ENCODE data around the gene BICD2.
A peak's percentile ranks its signal among the peaks of the same experiment; 100 is the strongest.

Gene BICD2

GRCh38 chr9:92764381-92764987 is at the start of gene BICD2:
Gene BICD2, minus strand, starts transcription at chr9:92764833. Its CDS starts 89 bp downstream, at chr9:92764744.
- TF ChIP-seq, protein P1, sequence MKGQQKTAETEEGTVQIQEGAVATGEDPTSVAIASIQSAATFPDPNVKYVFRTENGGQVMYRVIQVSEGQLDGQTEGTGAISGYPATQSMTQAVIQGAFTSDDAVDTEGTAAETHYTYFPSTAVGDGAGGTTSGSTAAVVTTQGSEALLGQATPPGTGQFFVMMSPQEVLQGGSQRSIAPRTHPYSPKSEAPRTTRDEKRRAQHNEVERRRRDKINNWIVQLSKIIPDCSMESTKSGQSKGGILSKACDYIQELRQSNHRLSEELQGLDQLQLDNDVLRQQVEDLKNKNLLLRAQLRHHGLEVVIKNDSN (IDR thresholded peaks at IDR 0.05) = no peak; the same call in 1 of the 2 replicates
- TF ChIP-seq CEBPB (IDR thresholded peaks at IDR 0.05) = no peak
- TF ChIP-seq RAD21 (IDR thresholded peaks at IDR 0.05; ENCODE audit: low read depth) = no peak
- TF ChIP-seq TCF12 (IDR thresholded peaks at IDR 0.05; ENCODE audit: low read depth) = no peak
- TF ChIP-seq MAX (IDR thresholded peaks at IDR 0.05) = 0 out of 2 replicates have a peak, but pooled peaks have one; percentile 30
- TF ChIP-seq FOXM1 (IDR thresholded peaks at IDR 0.05; ENCODE audit: borderline replicate concordance, low read depth) = no peak
- no peak for TF ChIP-seq NFIC (IDR thresholded peaks at IDR 0.05)
- no peak for TF ChIP-seq TEAD4 (IDR thresholded peaks at IDR 0.05)
- peak; percentile 45; the same call in 1 of the 2 replicates for TF ChIP-seq ZBTB7A (IDR thresholded peaks at IDR 0.05; ENCODE audit: low read depth)
- no peak for TF ChIP-seq EP300 (IDR thresholded peaks at IDR 0.05; ENCODE audit: borderline replicate concordance)

DNA sequence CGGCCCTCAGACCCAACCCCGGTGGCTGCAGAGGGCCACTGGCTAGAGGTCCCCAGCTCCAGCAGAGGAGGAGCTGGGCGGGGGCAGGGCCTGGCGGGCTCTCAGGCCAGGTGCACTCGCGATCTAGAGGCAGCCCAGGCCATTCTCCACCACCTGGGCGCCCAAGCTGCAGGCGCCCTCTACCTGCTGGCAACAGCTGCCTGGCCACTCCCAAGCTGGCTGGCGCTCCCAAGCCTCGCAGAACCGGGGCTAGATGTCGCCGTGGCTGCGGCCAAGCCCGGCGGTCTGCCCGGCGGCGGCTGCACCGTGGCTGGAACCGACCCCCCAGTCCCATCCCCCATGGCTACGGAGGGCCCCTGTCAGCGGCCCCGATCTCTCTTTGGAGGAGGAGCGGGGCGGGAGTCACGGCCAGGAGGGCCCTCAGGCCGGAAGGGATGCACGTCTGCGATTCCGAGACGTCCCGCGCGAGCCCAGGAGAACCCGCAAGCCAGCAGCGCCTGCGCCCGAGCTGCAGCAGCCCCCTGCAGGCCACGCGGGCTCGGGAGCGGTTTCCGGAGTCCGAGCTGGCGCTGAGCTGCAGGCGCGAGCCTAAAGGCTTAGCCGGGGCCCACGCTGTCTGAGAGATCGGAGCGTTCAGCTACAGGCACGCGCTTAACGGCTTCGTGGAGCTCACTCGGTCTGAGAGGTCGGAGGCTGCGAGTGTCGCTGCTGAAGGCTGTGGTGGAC is 44.3 kb upstream of the BICD2 start:
- no peak; the same call in none of the 2 replicates for TF ChIP-seq MAX (IDR thresholded peaks at IDR 0.05)
- no peak; the same call in 1 of the 2 replicates for TF ChIP-seq EP300 (IDR thresholded peaks at IDR 0.05; ENCODE audit: borderline replicate concordance)
- no peak for TF ChIP-seq ZBTB7A (IDR thresholded peaks at IDR 0.05; ENCODE audit: low read depth)
- TF ChIP-seq TAF1 (IDR thresholded peaks at IDR 0.05; ENCODE audit: low read depth) = no peak
- TF ChIP-seq REST (IDR thresholded peaks at IDR 0.05; ENCODE audit: low read depth) = no peak
- TF ChIP-seq CEBPB (IDR thresholded peaks at IDR 0.05) = no peak
- 0 out of 2 replicates have a peak, but pooled peaks have one; percentile 27 for TF ChIP-seq NFIC (IDR thresholded peaks at IDR 0.05)
- no peak for TF ChIP-seq YY1 (IDR thresholded peaks at IDR 0.05; ENCODE audit: low read depth)
- TF ChIP-seq RAD21 (IDR thresholded peaks at IDR 0.05; ENCODE audit: low read depth) = peak; percentile 43
- peak; percentile 18; the same call in 1 of the 2 replicates for TF ChIP-seq TEAD4 (IDR thresholded peaks at IDR 0.05)
- TF ChIP-seq EGR1 (IDR thresholded peaks at IDR 0.05) = 0 out of 2 replicates have a peak, but pooled peaks have one; percentile 8
- TF ChIP-seq TCF12 (IDR thresholded peaks at IDR 0.05; ENCODE audit: low read depth) = peak; percentile 48; the same call in 1 of the 2 replicates

GRCh38 chr9:92807757-92808725 is 43.4 kb upstream of the BICD2 start:
- no peak for TF ChIP-seq ZBTB7A (IDR thresholded peaks at IDR 0.05; ENCODE audit: low read depth)
- TF ChIP-seq, protein P1 (IDR thresholded peaks at IDR 0.05) = no peak
- TF ChIP-seq MAX (IDR thresholded peaks at IDR 0.05) = no peak
- no peak for TF ChIP-seq TAF1 (IDR thresholded peaks at IDR 0.05; ENCODE audit: low read depth)

DNA sequence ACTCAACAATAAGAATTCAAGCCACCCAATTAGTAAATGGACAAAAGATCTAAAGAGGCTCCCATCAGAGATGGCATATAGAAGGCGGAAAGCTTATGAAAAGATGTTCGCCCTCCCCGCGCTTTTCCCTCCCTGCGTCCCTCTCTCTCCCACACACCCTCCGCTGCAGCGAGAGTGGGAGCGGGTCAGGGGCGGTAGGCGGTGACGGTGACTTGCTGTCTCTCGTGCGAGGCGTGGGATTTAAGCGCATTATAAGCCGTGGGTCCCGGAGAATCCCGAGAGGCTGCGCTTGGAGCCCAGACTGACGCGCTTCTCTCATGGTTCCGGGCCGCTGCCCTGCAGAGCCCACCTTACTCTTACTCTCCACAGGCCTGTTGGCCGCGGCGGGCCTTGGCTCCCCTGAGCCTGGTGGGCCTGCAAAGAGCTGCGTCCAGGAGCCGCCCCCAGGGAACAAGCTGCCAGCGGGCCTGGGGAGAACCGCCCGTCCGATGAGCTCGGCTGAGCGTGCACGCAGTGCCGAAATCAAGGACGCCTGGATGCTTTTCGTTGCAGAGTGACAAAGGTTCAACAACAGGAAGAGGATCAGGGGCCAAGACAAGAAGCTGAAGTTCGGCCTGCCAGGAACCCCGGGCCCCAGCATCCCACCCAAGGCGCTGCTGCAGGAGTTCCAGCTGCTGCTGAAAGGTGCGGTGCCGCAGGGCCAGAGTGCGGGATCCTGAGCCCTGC is 42.6 kb upstream of the BICD2 start:
- no peak for TF ChIP-seq TAF1 (IDR thresholded peaks at IDR 0.05; ENCODE audit: low read depth)
- no peak for TF ChIP-seq MAX (IDR thresholded peaks at IDR 0.05)
- TF ChIP-seq FOXM1 (IDR thresholded peaks at IDR 0.05; ENCODE audit: borderline replicate concordance, low read depth) = no peak
- no peak for TF ChIP-seq TCF12 (IDR thresholded peaks at IDR 0.05; ENCODE audit: low read depth)
- TF ChIP-seq NFIC (IDR thresholded peaks at IDR 0.05) = no peak
- TF ChIP-seq EGR1 (IDR thresholded peaks at IDR 0.05) = no peak
- no peak for TF ChIP-seq EP300 (IDR thresholded peaks at IDR 0.05; ENCODE audit: borderline replicate concordance)
- TF ChIP-seq CEBPB (IDR thresholded peaks at IDR 0.05) = no peak
- TF ChIP-seq ZBTB7A (IDR thresholded peaks at IDR 0.05; ENCODE audit: low read depth) = no peak
- TF ChIP-seq YY1 (IDR thresholded peaks at IDR 0.05; ENCODE audit: low read depth) = no peak
- TF ChIP-seq, protein P1 (IDR thresholded peaks at IDR 0.05) = no peak
- no peak for TF ChIP-seq TEAD4 (IDR thresholded peaks at IDR 0.05)
- TF ChIP-seq RAD21 (IDR thresholded peaks at IDR 0.05; ENCODE audit: low read depth) = no peak
- no peak for TF ChIP-seq CREB1 (IDR thresholded peaks at IDR 0.05; ENCODE audit: low read depth)
- no peak for TF ChIP-seq REST (IDR thresholded peaks at IDR 0.05; ENCODE audit: low read depth)
